ENCODE results near the gene FLT1.

DNA sequence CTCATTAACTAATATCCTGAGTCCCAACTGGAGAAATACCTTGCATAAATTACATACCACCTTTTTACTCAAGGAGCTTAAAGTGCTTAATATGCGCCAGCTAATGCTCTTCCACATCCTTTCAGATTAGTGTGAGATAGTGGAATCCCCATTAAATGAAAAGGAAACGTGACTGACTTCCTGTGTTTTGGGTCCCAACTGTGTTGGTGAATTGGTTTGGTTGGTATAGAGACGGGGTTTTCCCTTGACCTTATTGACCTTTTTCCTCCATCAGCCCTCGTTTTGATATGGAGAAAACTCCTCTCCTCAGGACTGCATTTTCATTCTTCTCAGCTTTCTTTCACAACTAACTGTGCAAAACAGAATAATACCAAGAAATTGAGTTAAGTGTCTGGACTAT is 193.1 kb downstream of the FLT1 start:
- TF ChIP-seq, protein P1, sequence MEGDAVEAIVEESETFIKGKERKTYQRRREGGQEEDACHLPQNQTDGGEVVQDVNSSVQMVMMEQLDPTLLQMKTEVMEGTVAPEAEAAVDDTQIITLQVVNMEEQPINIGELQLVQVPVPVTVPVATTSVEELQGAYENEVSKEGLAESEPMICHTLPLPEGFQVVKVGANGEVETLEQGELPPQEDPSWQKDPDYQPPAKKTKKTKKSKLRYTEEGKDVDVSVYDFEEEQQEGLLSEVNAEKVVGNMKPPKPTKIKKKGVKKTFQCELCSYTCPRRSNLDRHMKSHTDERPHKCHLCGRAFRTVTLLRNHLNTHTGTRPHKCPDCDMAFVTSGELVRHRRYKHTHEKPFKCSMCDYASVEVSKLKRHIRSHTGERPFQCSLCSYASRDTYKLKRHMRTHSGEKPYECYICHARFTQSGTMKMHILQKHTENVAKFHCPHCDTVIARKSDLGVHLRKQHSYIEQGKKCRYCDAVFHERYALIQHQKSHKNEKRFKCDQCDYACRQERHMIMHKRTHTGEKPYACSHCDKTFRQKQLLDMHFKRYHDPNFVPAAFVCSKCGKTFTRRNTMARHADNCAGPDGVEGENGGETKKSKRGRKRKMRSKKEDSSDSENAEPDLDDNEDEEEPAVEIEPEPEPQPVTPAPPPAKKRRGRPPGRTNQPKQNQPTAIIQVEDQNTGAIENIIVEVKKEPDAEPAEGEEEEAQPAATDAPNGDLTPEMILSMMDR (optimal IDR thresholded peaks at IDR 0.05 in 1 of 3, IDR thresholded peaks at IDR 0.05 in 1 of 3, conservative IDR thresholded peaks at IDR 0.05 in 1 of 3; ENCODE audit: extremely low read depth in 1 of 3, insufficient read depth in 2 of 3, low read length in 3 of 3) = no peak
- TF ChIP-seq EZH2 (IDR thresholded peaks at IDR 0.05; ENCODE audit: low read length) = no peak
